Measurements from ENCODE around the gene PLPPR5.
"Not testable (repeated sequence)": the region's sequence is repeated elsewhere in the genome, so short reads cannot be mapped to it uniquely, and the experiment has no call there.

The PLPPR5 gene

DNA sequence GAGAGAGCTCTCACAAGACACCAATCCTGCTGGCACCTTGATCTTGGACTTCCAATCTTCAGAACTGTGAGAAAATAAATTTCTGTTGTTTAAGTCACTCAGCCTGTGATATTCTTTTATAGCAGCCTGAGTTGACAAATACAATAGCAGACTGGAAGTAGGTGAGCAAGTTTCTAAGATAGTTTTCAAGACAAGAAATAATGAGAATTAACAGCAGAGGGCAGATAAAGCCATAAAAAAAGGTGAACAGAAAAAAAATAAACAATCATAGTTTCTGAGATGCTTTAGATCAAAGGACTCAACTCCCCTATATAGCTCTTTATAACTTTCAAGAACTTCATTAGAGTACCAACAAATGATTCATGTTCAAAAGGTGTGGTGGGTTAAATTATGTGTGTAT, 119.8 kb downstream of the PLPPR5 start:
- H3K9ac ChIP-seq (ENCODE audit: low read length): no peak overlapping the region
- H4K20me1 ChIP-seq (ENCODE audit: insufficient read depth, low read length): no peaks in the 10 kb centered on the region
- no peak overlapping the region for H3K4me3 ChIP-seq (ENCODE audit: low read length)
- no peak for DNase-seq
- H3K27ac ChIP-seq (ENCODE audit: low read length): no peak overlapping the region
- H3K4me2 ChIP-seq (ENCODE audit: low read depth, low read length): no peak overlapping the region
- H3K79me2 ChIP-seq (ENCODE audit: low read length): no peaks in the 10 kb centered on the region
- H3K9me2 ChIP-seq (replicated peaks; ENCODE audit: insufficient read depth, low read length): no peaks in the 10 kb centered on the region
- no peaks in the 10 kb centered on the region for H3K9me3 ChIP-seq (replicated peaks; ENCODE audit: insufficient read depth, low read length)
- TF ChIP-seq EZH2phosphoT487 (IDR thresholded peaks at IDR 0.05; ENCODE audit: low read length) (no peak), EZH2 (optimal IDR thresholded peaks at IDR 0.05; ENCODE audit: low read depth, low read length) (no peak), CTCF (IDR thresholded peaks at IDR 0.05; ENCODE audit: low read length) (no peak)
- no peaks in the 10 kb centered on the region for H3K4me1 ChIP-seq (ENCODE audit: low read length)
- no peaks in the 10 kb centered on the region for H3K27me3 ChIP-seq (replicated peaks; ENCODE audit: insufficient read depth, low read length)
- no peak overlapping the region for H2AFZ ChIP-seq (ENCODE audit: low read length)
- H3F3A ChIP-seq (ENCODE audit: insufficient read depth, low read length): no peaks in the 10 kb centered on the region
- H3K36me3 ChIP-seq (replicated peaks; ENCODE audit: insufficient read depth, low read length): no peaks in the 10 kb centered on the region

DNA sequence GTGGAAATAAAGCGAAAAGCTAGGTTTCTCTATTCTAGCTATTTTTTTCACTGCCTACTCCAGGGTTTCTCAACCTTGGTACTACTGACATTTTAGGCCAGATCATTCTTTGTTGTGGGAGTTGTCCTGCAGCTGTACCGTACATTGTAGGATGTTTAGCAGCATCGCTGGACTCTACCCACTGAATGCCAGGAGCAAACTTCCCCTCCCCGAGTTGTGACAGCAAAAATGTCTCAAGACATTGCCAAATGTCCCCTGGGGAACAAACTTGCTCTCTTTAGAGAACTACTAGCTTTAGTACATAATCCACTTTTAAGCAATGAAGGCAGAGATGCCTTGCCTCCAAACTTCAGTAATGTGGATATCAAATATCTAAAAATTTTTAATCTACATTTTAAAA, 122.8 kb downstream of the PLPPR5 start:
- Histone ChIP-seq H3F3A (ENCODE audit: insufficient read depth, low read length) (no peaks in the 10 kb centered on the region), H3K4me1 (ENCODE audit: low read length) (no peaks in the 10 kb centered on the region), H2AFZ (ENCODE audit: low read length) (no peak overlapping the region), H3K9ac (ENCODE audit: low read length) (no peak overlapping the region), H3K27me3 (replicated peaks; ENCODE audit: insufficient read depth, low read length) (no peaks in the 10 kb centered on the region), H3K4me3 (ENCODE audit: low read length) (no peak overlapping the region), H3K9me2 (replicated peaks; ENCODE audit: insufficient read depth, low read length) (no peaks in the 10 kb centered on the region), H3K79me2 (ENCODE audit: low read length) (no peaks in the 10 kb centered on the region), H3K9me3 (replicated peaks; ENCODE audit: insufficient read depth, low read length) (no peaks in the 10 kb centered on the region), H4K20me1 (ENCODE audit: insufficient read depth, low read length) (no peaks in the 10 kb centered on the region), H3K36me3 (replicated peaks; ENCODE audit: insufficient read depth, low read length) (no peaks in the 10 kb centered on the region), H3K4me2 (ENCODE audit: low read depth, low read length) (no peak overlapping the region), H3K27ac (ENCODE audit: low read length) (no peak overlapping the region)
- no peak for DNase-seq
- TF ChIP-seq EZH2phosphoT487 (IDR thresholded peaks at IDR 0.05; ENCODE audit: low read length) (no peak), CTCF (IDR thresholded peaks at IDR 0.05; ENCODE audit: low read length) (no peak), EZH2 (optimal IDR thresholded peaks at IDR 0.05; ENCODE audit: low read depth, low read length) (no peak)

DNA sequence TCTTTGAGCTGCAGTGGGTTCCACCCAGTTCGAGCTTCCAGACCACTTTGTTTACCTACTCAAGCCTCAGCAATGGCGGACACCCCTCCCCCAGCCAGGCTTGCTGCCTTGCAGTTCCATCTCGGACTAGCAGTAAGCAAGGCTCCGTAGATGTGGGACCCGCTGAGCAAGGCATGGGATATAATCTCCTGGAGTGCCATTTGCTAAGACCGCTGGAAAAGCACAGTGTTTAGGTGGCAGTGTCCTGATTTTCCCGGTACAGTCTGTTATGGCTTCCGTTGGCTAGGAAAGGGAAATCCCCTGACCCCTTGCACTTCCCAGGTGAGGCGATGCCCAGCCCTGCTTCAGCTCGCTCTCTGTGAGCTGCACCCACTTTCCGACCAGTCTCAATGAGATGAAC, 123.4 kb downstream of the PLPPR5 start:
- H3F3A ChIP-seq (ENCODE audit: insufficient read depth, low read length); H3K9ac ChIP-seq (ENCODE audit: low read length); H3K9me2 ChIP-seq (replicated peaks; ENCODE audit: insufficient read depth, low read length); DNase-seq; H3K4me3 ChIP-seq (ENCODE audit: low read length); H3K4me2 ChIP-seq (ENCODE audit: low read depth, low read length); H3K79me2 ChIP-seq (ENCODE audit: low read length); H4K20me1 ChIP-seq (ENCODE audit: insufficient read depth, low read length); H3K36me3 ChIP-seq (replicated peaks; ENCODE audit: insufficient read depth, low read length); H3K4me1 ChIP-seq (ENCODE audit: low read length); H3K9me3 ChIP-seq (replicated peaks; ENCODE audit: insufficient read depth, low read length); H3K27me3 ChIP-seq (replicated peaks; ENCODE audit: insufficient read depth, low read length); H3K27ac ChIP-seq (ENCODE audit: low read length); H2AFZ ChIP-seq (ENCODE audit: low read length): not testable (repeated sequence)

DNA sequence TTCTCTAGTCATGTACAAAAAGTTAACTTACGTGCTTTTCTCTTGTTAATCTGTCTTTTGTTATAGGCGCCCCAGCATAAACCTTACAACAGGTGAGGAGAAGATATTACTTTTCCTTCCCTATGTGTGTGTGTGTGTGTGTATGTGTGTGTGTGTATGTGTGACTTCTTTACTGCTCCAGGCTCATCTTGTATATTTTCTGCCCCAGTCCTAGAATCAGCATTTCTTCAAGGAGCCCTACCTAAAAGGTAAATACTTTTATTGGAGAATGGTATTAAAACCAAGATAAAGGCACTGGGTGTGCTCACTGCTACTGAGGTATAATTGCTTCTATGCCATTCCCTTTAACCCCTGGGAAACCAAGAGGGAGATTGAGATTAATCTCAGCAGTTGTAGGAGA, 129.8 kb downstream of the PLPPR5 start:
- peaks cover 5% of the 10 kb centered on the region; the same call in 1 of the 2 replicates for H3F3A ChIP-seq (ENCODE audit: insufficient read depth, low read length)
- no peaks in the 10 kb centered on the region for H4K20me1 ChIP-seq (ENCODE audit: insufficient read depth, low read length)
- no peaks in the 10 kb centered on the region for H3K79me2 ChIP-seq (ENCODE audit: low read length)
- H3K4me1 ChIP-seq (ENCODE audit: low read length): peaks cover 3% of the 10 kb centered on the region; the same call in 1 of the 2 replicates
- H3K9me2 ChIP-seq (replicated peaks; ENCODE audit: insufficient read depth, low read length): no peaks in the 10 kb centered on the region
- H2AFZ ChIP-seq (ENCODE audit: low read length): no peak overlapping the region
- no peak overlapping the region for H3K9ac ChIP-seq (ENCODE audit: low read length)
- no peak for DNase-seq
- H3K36me3 ChIP-seq (replicated peaks; ENCODE audit: insufficient read depth, low read length): no peaks in the 10 kb centered on the region
- no peak overlapping the region for H3K4me2 ChIP-seq (ENCODE audit: low read depth, low read length)
- no peaks in the 10 kb centered on the region for H3K9me3 ChIP-seq (replicated peaks; ENCODE audit: insufficient read depth, low read length)
- no peak overlapping the region for H3K27ac ChIP-seq (ENCODE audit: low read length)
- TF ChIP-seq EZH2phosphoT487 (IDR thresholded peaks at IDR 0.05; ENCODE audit: low read length): no peak
- TF ChIP-seq CTCF (IDR thresholded peaks at IDR 0.05; ENCODE audit: low read length): no peak
- TF ChIP-seq EZH2 (optimal IDR thresholded peaks at IDR 0.05; ENCODE audit: low read depth, low read length): no peak
- no peak overlapping the region for H3K4me3 ChIP-seq (ENCODE audit: low read length)
- H3K27me3 ChIP-seq (replicated peaks; ENCODE audit: insufficient read depth, low read length): no peaks in the 10 kb centered on the region
